ENCODE measurements around the gene TRIM4.

The TRIM4 gene

GRCh38 chr7:99920149-99920548 lies 819 bp upstream of the TRIM4 start:
- Histone ChIP-seq H3K9ac (ENCODE audit: low read depth in 1 of 2, low read length in 2 of 2) (peak overlapping the region; percentile 85 to 92), H3K27me3 (ENCODE audit: control insufficient read depth in 2 of 2, insufficient read depth in 2 of 2, low read length in 2 of 2) (no peaks in the 10 kb centered on the region), H3K4me1 (ENCODE audit: control insufficient read depth in 2 of 2, insufficient read depth in 2 of 2, low read length in 2 of 2) (peaks cover 17 to 23% of the 10 kb centered on the region in 2 donors), H3K9me3 (ENCODE audit: control insufficient read depth in 2 of 2, low read length in 2 of 2) (no peaks in the 10 kb centered on the region), H3K4me3 (ENCODE audit: low read length in 2 of 2) (peak overlapping the region; percentile 92 to 93), H3K36me3 (ENCODE audit: control insufficient read depth in 2 of 2, insufficient read depth in 2 of 2, low read length in 2 of 2) (peaks cover 5 to 20% of the 10 kb centered on the region in 2 donors), H3K27ac (ENCODE audit: low read depth in 2 of 2, low read length in 2 of 2) (peak overlapping the region in 1 of 2 donors; percentile 91)

GRCh38 chr7:99919814-99920112 lies 433 bp upstream of the TRIM4 start:
- H3K9me3 ChIP-seq (ENCODE audit: control insufficient read depth in 2 of 2, low read length in 2 of 2) = no peaks in the 10 kb centered on the region
- H3K4me1 ChIP-seq (ENCODE audit: control insufficient read depth in 2 of 2, insufficient read depth in 2 of 2, low read length in 2 of 2) = peaks cover 17 to 23% of the 10 kb centered on the region in 2 donors
- peak overlapping the region; percentile 91 for H3K27ac ChIP-seq (ENCODE audit: low read depth in 2 of 2, low read length in 2 of 2)
- peaks cover 5 to 22% of the 10 kb centered on the region in 2 donors for H3K36me3 ChIP-seq (ENCODE audit: control insufficient read depth in 2 of 2, insufficient read depth in 2 of 2, low read length in 2 of 2)
- H3K9ac ChIP-seq (ENCODE audit: low read depth in 1 of 2, low read length in 2 of 2) = peak overlapping the region; percentile 85 to 92
- peak overlapping the region; percentile 92 to 93 for H3K4me3 ChIP-seq (ENCODE audit: low read length in 2 of 2)
- no peaks in the 10 kb centered on the region for H3K27me3 ChIP-seq (ENCODE audit: control insufficient read depth in 2 of 2, insufficient read depth in 2 of 2, low read length in 2 of 2)

- H3K27ac ChIP-seq (ENCODE audit: low read depth in 2 of 2, low read length in 2 of 2) = no peak overlapping the region
- no peaks in the 10 kb centered on the region for H3K4me1 ChIP-seq (ENCODE audit: control insufficient read depth in 2 of 2, insufficient read depth in 2 of 2, low read length in 2 of 2)
- no peaks in the 10 kb centered on the region for H3K27me3 ChIP-seq (ENCODE audit: control insufficient read depth in 2 of 2, insufficient read depth in 2 of 2, low read length in 2 of 2)
- peaks cover 26 to 39% of the 10 kb centered on the region in 2 donors for H3K36me3 ChIP-seq (ENCODE audit: control insufficient read depth in 2 of 2, insufficient read depth in 2 of 2, low read length in 2 of 2)
- H3K4me3 ChIP-seq (ENCODE audit: low read length in 2 of 2) = no peak overlapping the region
- H3K9me3 ChIP-seq (ENCODE audit: control insufficient read depth in 2 of 2, low read length in 2 of 2) = no peaks in the 10 kb centered on the region
- H3K9ac ChIP-seq (ENCODE audit: low read depth in 1 of 2, low read length in 2 of 2) = no peak overlapping the region
Observed at GRCh38 chr7:99910976-99911375, 8.4 kb downstream of the TRIM4 start.

- no peaks in the 10 kb centered on the region for H3K9me3 ChIP-seq (ENCODE audit: control insufficient read depth in 2 of 2, low read length in 2 of 2)
- no peaks in the 10 kb centered on the region for H3K27me3 ChIP-seq (ENCODE audit: control insufficient read depth in 2 of 2, insufficient read depth in 2 of 2, low read length in 2 of 2)
- H3K27ac ChIP-seq (ENCODE audit: low read depth in 2 of 2, low read length in 2 of 2) = no peak overlapping the region
- peaks cover 43 to 51% of the 10 kb centered on the region in 2 donors for H3K36me3 ChIP-seq (ENCODE audit: control insufficient read depth in 2 of 2, insufficient read depth in 2 of 2, low read length in 2 of 2)
- H3K9ac ChIP-seq (ENCODE audit: low read depth in 1 of 2, low read length in 2 of 2) = no peak overlapping the region
- no peak overlapping the region for H3K4me3 ChIP-seq (ENCODE audit: low read length in 2 of 2)
- no peaks in the 10 kb centered on the region for H3K4me1 ChIP-seq (ENCODE audit: control insufficient read depth in 2 of 2, insufficient read depth in 2 of 2, low read length in 2 of 2)
Observed at GRCh38 chr7:99901581-99901980, 17.7 kb downstream of the TRIM4 start.

GRCh38 chr7:99899830-99900519 lies 19.4 kb downstream of the TRIM4 start:
- H3K27me3 ChIP-seq (ENCODE audit: control insufficient read depth in 2 of 2, insufficient read depth in 2 of 2, low read length in 2 of 2) = no peaks in the 10 kb centered on the region
- no peaks in the 10 kb centered on the region for H3K9me3 ChIP-seq (ENCODE audit: control insufficient read depth in 2 of 2, low read length in 2 of 2)
- H3K4me1 ChIP-seq (ENCODE audit: control insufficient read depth in 2 of 2, insufficient read depth in 2 of 2, low read length in 2 of 2) = no peaks in the 10 kb centered on the region
- H3K4me3 ChIP-seq (ENCODE audit: low read length in 2 of 2) = no peak overlapping the region
- H3K36me3 ChIP-seq (ENCODE audit: control insufficient read depth in 2 of 2, insufficient read depth in 2 of 2, low read length in 2 of 2) = peaks cover 36 to 38% of the 10 kb centered on the region in 2 donors
- H3K9ac ChIP-seq (ENCODE audit: low read depth in 1 of 2, low read length in 2 of 2) = no peak overlapping the region
- H3K27ac ChIP-seq (ENCODE audit: low read depth in 2 of 2, low read length in 2 of 2) = no peak overlapping the region

GRCh38 chr7:99898836-99899235 lies 20.5 kb downstream of the TRIM4 start:
- Histone ChIP-seq H3K4me3 (ENCODE audit: low read length in 2 of 2) (no peak overlapping the region), H3K36me3 (ENCODE audit: control insufficient read depth in 2 of 2, insufficient read depth in 2 of 2, low read length in 2 of 2) (peaks cover 31 to 34% of the 10 kb centered on the region in 2 donors), H3K27ac (ENCODE audit: low read depth in 2 of 2, low read length in 2 of 2) (no peak overlapping the region), H3K9me3 (ENCODE audit: control insufficient read depth in 2 of 2, low read length in 2 of 2) (no peaks in the 10 kb centered on the region), H3K9ac (ENCODE audit: low read depth in 1 of 2, low read length in 2 of 2) (no peak overlapping the region), H3K27me3 (ENCODE audit: control insufficient read depth in 2 of 2, insufficient read depth in 2 of 2, low read length in 2 of 2) (no peaks in the 10 kb centered on the region), H3K4me1 (ENCODE audit: control insufficient read depth in 2 of 2, insufficient read depth in 2 of 2, low read length in 2 of 2) (no peaks in the 10 kb centered on the region)

GRCh38 chr7:99898023-99898357 lies 21.3 kb downstream of the TRIM4 start:
- H3K9ac ChIP-seq (ENCODE audit: low read depth in 1 of 2, low read length in 2 of 2) = no peak overlapping the region
- no peak overlapping the region for H3K27ac ChIP-seq (ENCODE audit: low read depth in 2 of 2, low read length in 2 of 2)
- no peaks in the 10 kb centered on the region for H3K27me3 ChIP-seq (ENCODE audit: control insufficient read depth in 2 of 2, insufficient read depth in 2 of 2, low read length in 2 of 2)
- no peak overlapping the region for H3K4me3 ChIP-seq (ENCODE audit: low read length in 2 of 2)
- H3K9me3 ChIP-seq (ENCODE audit: control insufficient read depth in 2 of 2, low read length in 2 of 2) = no peaks in the 10 kb centered on the region
- H3K4me1 ChIP-seq (ENCODE audit: control insufficient read depth in 2 of 2, insufficient read depth in 2 of 2, low read length in 2 of 2) = no peaks in the 10 kb centered on the region
- H3K36me3 ChIP-seq (ENCODE audit: control insufficient read depth in 2 of 2, insufficient read depth in 2 of 2, low read length in 2 of 2) = peaks cover 23 to 25% of the 10 kb centered on the region in 2 donors

GRCh38 chr7:99897322-99898022 lies 21.9 kb downstream of the TRIM4 start:
- Histone ChIP-seq H3K36me3 (ENCODE audit: control insufficient read depth in 2 of 2, insufficient read depth in 2 of 2, low read length in 2 of 2) (peaks cover 18 to 20% of the 10 kb centered on the region in 2 donors), H3K27me3 (ENCODE audit: control insufficient read depth in 2 of 2, insufficient read depth in 2 of 2, low read length in 2 of 2) (no peaks in the 10 kb centered on the region), H3K9ac (ENCODE audit: low read depth in 1 of 2, low read length in 2 of 2) (no peak overlapping the region), H3K27ac (ENCODE audit: low read depth in 2 of 2, low read length in 2 of 2) (no peak overlapping the region), H3K4me3 (ENCODE audit: low read length in 2 of 2) (no peak overlapping the region), H3K4me1 (ENCODE audit: control insufficient read depth in 2 of 2, insufficient read depth in 2 of 2, low read length in 2 of 2) (no peaks in the 10 kb centered on the region), H3K9me3 (ENCODE audit: control insufficient read depth in 2 of 2, low read length in 2 of 2) (no peaks in the 10 kb centered on the region)

- Histone ChIP-seq H3K27ac (ENCODE audit: low read depth in 2 of 2, low read length in 2 of 2) (no peak overlapping the region), H3K4me3 (ENCODE audit: low read length in 2 of 2) (no peak overlapping the region), H3K27me3 (ENCODE audit: control insufficient read depth in 2 of 2, insufficient read depth in 2 of 2, low read length in 2 of 2) (no peaks in the 10 kb centered on the region), H3K36me3 (ENCODE audit: control insufficient read depth in 2 of 2, insufficient read depth in 2 of 2, low read length in 2 of 2) (peaks cover 10 to 11% of the 10 kb centered on the region in 2 donors), H3K9ac (ENCODE audit: low read depth in 1 of 2, low read length in 2 of 2) (no peak overlapping the region), H3K9me3 (ENCODE audit: control insufficient read depth in 2 of 2, low read length in 2 of 2) (peaks cover 0 to under 1% of the 10 kb centered on the region in 2 donors), H3K4me1 (ENCODE audit: control insufficient read depth in 2 of 2, insufficient read depth in 2 of 2, low read length in 2 of 2) (no peaks in the 10 kb centered on the region)
Observed at GRCh38 chr7:99894738-99895137, 24.6 kb downstream of the TRIM4 start.

- Histone ChIP-seq H3K36me3 (ENCODE audit: control insufficient read depth in 2 of 2, insufficient read depth in 2 of 2, low read length in 2 of 2) (peaks cover 6 to 15% of the 10 kb centered on the region in 2 donors), H3K9ac (ENCODE audit: low read depth in 1 of 2, low read length in 2 of 2) (no peak overlapping the region), H3K27me3 (ENCODE audit: control insufficient read depth in 2 of 2, insufficient read depth in 2 of 2, low read length in 2 of 2) (no peaks in the 10 kb centered on the region), H3K27ac (ENCODE audit: low read depth in 2 of 2, low read length in 2 of 2) (no peak overlapping the region), H3K9me3 (ENCODE audit: control insufficient read depth in 2 of 2, low read length in 2 of 2) (peaks cover 2 to 3% of the 10 kb centered on the region in 2 donors), H3K4me3 (ENCODE audit: low read length in 2 of 2) (no peak overlapping the region), H3K4me1 (ENCODE audit: control insufficient read depth in 2 of 2, insufficient read depth in 2 of 2, low read length in 2 of 2) (no peaks in the 10 kb centered on the region)
Observed at GRCh38 chr7:99893280-99893679, 26.1 kb downstream of the TRIM4 start.
